Astrocyte of the cerebellum (primary cell): ENCODE measurements around the gene GPR87.

Source experiments
- DNase-seq: peaks from one replicate; pipeline ENCODE4 v3.0.0-alpha.2; 2011; ENCODE audit warnings: low read depth
- H3K4me3 ChIP-seq: 2 replicates; pipeline ENCODE4 v1.5.1; 2011; ENCODE audit warnings: mild to moderate bottlenecking, low read depth, low read length, moderate library complexity
- CTCF ChIP-seq: IDR thresholded peaks from 2 replicates; pipeline ENCODE4 v1.5.1; 2012; ENCODE audit warnings: low read length, low read depth, moderate library complexity, mild to moderate bottlenecking; ENCODE audit errors: missing control alignments
- in situ Hi-C: cut with HindIII; loops from 2 replicates; pipeline ENCODE4 v1.10.0; 2017; ENCODE audit warnings: low sequenced_read_pairs

The GPR87 gene

GRCh38 chr3:151350656-151351055 is 34.0 kb upstream of the GPR87 start:
- no peak for TF ChIP-seq CTCF
- H3K4me3 ChIP-seq, result no peak overlapping the region
- in situ Hi-C loops, result no loop called here
- DNase-seq, result no peak

- in situ Hi-C loops, result no loop called here
- TF ChIP-seq CTCF, result no peak
- no peak overlapping the region for H3K4me3 ChIP-seq
- no peak for DNase-seq
Measured at GRCh38 chr3:151347432-151347831, 30.8 kb upstream of the GPR87 start.

GRCh38 chr3:151346292-151346691 is 29.7 kb upstream of the GPR87 start:
- no peak for TF ChIP-seq CTCF
- DNase-seq, result no peak
- in situ Hi-C loops, result no loop called here
- no peak overlapping the region for H3K4me3 ChIP-seq

- in situ Hi-C loops, result no loop called here
- H3K4me3 ChIP-seq, result no peak overlapping the region
Measured at GRCh38 chr3:151345859-151346258, 29.2 kb upstream of the GPR87 start.

GRCh38 chr3:151331696-151332095 is 15.1 kb upstream of the GPR87 start:
- in situ Hi-C loops, result no loop called here
- no peak for DNase-seq
- H3K4me3 ChIP-seq, result no peak overlapping the region
- no peak for TF ChIP-seq CTCF

More at GRCh38 chr3:151345859-151346258, 29.2 kb upstream of the GPR87 start:
- peak; percentile 55 for DNase-seq
- no peak for TF ChIP-seq CTCF

GRCh38 chr3:151330899-151331298 is 14.3 kb upstream of the GPR87 start:
- TF ChIP-seq CTCF, result no peak
- DNase-seq, result no peak
- no peak overlapping the region for H3K4me3 ChIP-seq
- in situ Hi-C loops, result no loop called here

GRCh38 chr3:151330379-151330778 is 13.8 kb upstream of the GPR87 start:
- in situ Hi-C loops, result no loop called here
- TF ChIP-seq CTCF, result no peak
- H3K4me3 ChIP-seq, result no peak overlapping the region
- DNase-seq, result no peak
